ENCODE results near the gene TRAF3.

DNA sequence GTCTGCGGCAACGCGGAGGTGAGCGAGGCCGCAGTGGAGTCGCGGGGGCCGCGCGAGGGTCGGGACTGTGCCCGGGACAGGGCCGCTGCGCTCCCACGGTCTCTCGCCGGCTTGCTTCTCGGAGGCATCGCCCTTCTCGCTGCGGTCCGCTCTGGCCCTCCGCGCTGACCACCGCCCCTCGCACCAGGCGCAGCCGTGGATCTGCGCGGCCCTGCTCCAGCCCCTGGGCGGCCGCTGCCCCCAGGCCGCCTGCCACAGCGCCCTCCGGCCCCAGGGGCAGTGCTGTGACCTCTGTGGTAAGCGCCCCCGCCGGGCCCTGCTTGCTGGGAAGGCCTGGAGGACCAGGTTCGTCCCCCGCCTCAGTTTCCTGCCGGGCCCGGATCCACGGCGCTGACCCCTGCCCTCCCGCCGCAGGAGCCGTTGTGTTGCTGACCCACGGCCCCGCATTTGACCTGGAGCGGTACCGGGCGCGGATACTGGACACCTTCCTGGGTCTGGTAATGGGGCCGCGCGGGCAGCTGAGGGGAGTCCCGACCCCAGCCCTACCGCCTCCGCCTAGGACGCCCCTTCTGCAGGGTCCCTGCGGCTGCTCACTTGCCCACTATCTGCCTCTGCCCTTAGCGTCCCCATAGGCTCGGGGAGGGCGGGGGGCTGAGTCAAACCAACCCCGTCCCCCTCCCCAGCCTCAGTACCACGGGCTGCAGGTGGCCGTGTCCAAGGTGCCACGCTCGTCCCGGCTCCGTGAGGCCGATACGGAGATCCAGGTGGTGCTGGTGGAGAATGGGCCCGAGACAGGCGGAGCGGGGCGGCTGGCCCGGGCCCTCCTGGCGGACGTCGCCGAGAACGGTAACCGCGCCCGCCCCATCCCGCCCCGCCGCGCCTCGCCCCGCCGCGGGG, 152.2 kb downstream of the TRAF3 start:
- TF ChIP-seq, protein P1, sequence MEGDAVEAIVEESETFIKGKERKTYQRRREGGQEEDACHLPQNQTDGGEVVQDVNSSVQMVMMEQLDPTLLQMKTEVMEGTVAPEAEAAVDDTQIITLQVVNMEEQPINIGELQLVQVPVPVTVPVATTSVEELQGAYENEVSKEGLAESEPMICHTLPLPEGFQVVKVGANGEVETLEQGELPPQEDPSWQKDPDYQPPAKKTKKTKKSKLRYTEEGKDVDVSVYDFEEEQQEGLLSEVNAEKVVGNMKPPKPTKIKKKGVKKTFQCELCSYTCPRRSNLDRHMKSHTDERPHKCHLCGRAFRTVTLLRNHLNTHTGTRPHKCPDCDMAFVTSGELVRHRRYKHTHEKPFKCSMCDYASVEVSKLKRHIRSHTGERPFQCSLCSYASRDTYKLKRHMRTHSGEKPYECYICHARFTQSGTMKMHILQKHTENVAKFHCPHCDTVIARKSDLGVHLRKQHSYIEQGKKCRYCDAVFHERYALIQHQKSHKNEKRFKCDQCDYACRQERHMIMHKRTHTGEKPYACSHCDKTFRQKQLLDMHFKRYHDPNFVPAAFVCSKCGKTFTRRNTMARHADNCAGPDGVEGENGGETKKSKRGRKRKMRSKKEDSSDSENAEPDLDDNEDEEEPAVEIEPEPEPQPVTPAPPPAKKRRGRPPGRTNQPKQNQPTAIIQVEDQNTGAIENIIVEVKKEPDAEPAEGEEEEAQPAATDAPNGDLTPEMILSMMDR (IDR thresholded peaks at IDR 0.05) = no peak
- no peak for TF ChIP-seq POLR2A (IDR thresholded peaks at IDR 0.05)
